HuH-7.5 (cell line): ENCODE results near the gene MMRN1.

Experiments
- DNase-seq: peaks from one replicate; pipeline ENCODE4 v3.0.0; 2011; ENCODE audit warnings: low spot score

The MMRN1 gene

GRCh38 chr4:89995006-89995405 lies 100.4 kb downstream of the MMRN1 start:
- DNase-seq, result no peak

- no peak for DNase-seq
These were observed 101.2 kb downstream of the MMRN1 start for GRCh38 chr4:89995814-89996213.

GRCh38 chr4:89997171-89997704 lies 102.6 kb downstream of the MMRN1 start:
- no peak for DNase-seq

- DNase-seq, result no peak
These were observed 103.9 kb downstream of the MMRN1 start for GRCh38 chr4:89998469-89999011.

GRCh38 chr4:90001023-90001422 lies 106.4 kb downstream of the MMRN1 start:
- DNase-seq, result no peak

- DNase-seq, result no peak
These were observed 107.9 kb downstream of the MMRN1 start for GRCh38 chr4:90002441-90003062.
